ENCODE data around the gene CLDN15. TPM values are rescaled to one million over a fixed set of nuclear protein-coding genes. Genes with fewer than 3 reads are reported as not detected.
"Not testable (repeated sequence)": the region's sequence is repeated elsewhere in the genome, so short reads cannot be mapped to it uniquely, and the experiment has no call there.

The CLDN15 gene
- total RNA-seq, 2 experiments from 2014 or later: 12.6 to 15.2 TPM

- peaks cover 4% of the 10 kb centered on the region for H3K36me3 Mint-ChIP-seq (ENCODE audit: low read depth)
- H3K27me3 Mint-ChIP-seq: peaks cover 40% of the 10 kb centered on the region
- Histone ChIP-seq H3K27ac (ENCODE audit: low read depth in 1 of 2, low read length in 2 of 2) (no peak overlapping the region), H3K4me1 (ENCODE audit: insufficient read depth, low read length) (peaks cover 37% of the 10 kb centered on the region), H3K36me3 (ENCODE audit: insufficient read depth, low read length) (no peaks in the 10 kb centered on the region), H3K27me3 (ENCODE audit: control insufficient read depth in 1 of 2, insufficient read depth in 2 of 2, low read length in 2 of 2) (peaks cover 18 to 24% of the 10 kb centered on the region in 2 experiments), H3K4me3 (ENCODE audit: low read length) (no peak overlapping the region), H3K9me3 (ENCODE audit: control insufficient read depth in 1 of 2, insufficient read depth in 1 of 2, low read length in 2 of 2) (peaks cover 0 to 13% of the 10 kb centered on the region in 2 experiments)
- no peak overlapping the region for H3K27ac Mint-ChIP-seq
- intact Hi-C loops (cut with DNase I, micrococcal nuclease): no loop called here
- ATAC-seq (ENCODE audit: poor library complexity) (no peak), DNase-seq (no peak)
- no peak for TF ChIP-seq CTCF (IDR thresholded peaks at IDR 0.05)
- peaks cover 15% of the 10 kb centered on the region for H3K4me1 Mint-ChIP-seq (ENCODE audit: low read depth)
- H3K9me3 Mint-ChIP-seq: no peaks in the 10 kb centered on the region
- H3K4me3 Mint-ChIP-seq: no peak overlapping the region
- POLR2A ChIA-PET: no interaction called here
- CTCF ChIA-PET: no interaction called here
Observed at GRCh38 chr7:101200504-101200861, 37.1 kb downstream of the CLDN15 start.

GRCh38 chr7:101199522-101199921, 38.1 kb downstream of the CLDN15 start:
- not testable (repeated sequence) for H3K36me3 Mint-ChIP-seq (ENCODE audit: low read depth)
- CTCF ChIA-PET: interaction anchor here (0.6 kb wide), 1 partner anchor 30 kb away, joined by 3 read pairs; no protein-coding TSS in a partner anchor

DNA sequence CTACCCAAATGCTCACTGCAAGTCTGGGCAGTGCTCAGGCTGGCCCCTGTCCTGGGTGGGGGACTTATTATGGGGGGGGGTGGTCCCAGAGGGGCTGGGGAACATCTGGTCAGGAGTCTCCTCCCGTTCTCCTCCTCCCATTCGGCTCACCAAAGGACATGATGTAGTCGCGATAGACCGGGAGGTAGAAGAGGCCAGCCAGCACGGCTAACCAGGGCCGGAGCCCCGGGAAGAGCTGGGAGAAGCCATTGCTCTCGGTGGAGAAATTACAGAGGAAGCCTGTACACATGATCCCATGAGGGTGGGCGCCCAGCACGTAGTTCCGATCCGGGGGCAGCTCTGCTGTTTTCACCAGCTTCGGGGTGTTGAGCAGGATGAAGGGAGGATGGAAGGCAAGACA, 39.1 kb downstream of the CLDN15 start:
- peaks cover 0 to 13% of the 10 kb centered on the region in 2 experiments for H3K9me3 ChIP-seq (ENCODE audit: control insufficient read depth in 1 of 2, insufficient read depth in 1 of 2, low read length in 2 of 2)
- peaks cover 21% of the 10 kb centered on the region for H3K4me1 ChIP-seq (ENCODE audit: insufficient read depth, low read length)
- no peaks in the 10 kb centered on the region for H3K9me3 Mint-ChIP-seq
- no peaks in the 10 kb centered on the region for H3K36me3 ChIP-seq (ENCODE audit: insufficient read depth, low read length)
- intact Hi-C loops (cut with DNase I, micrococcal nuclease): no loop called here
- H3K27ac Mint-ChIP-seq: no peak overlapping the region
- no peak overlapping the region for H3K4me3 Mint-ChIP-seq
- DNase-seq: no peak
- peaks cover 18 to 24% of the 10 kb centered on the region in 2 experiments for H3K27me3 ChIP-seq (ENCODE audit: control insufficient read depth in 1 of 2, insufficient read depth in 2 of 2, low read length in 2 of 2)
- no peaks in the 10 kb centered on the region for H3K36me3 Mint-ChIP-seq (ENCODE audit: low read depth)
- CTCF ChIA-PET: no interaction called here
- POLR2A ChIA-PET: no interaction called here
- H3K27me3 Mint-ChIP-seq: peaks cover 36% of the 10 kb centered on the region
- H3K27ac ChIP-seq (ENCODE audit: low read depth in 1 of 2, low read length in 2 of 2): no peak overlapping the region
- H3K4me3 ChIP-seq (ENCODE audit: low read length): no peak overlapping the region
- H3K4me1 Mint-ChIP-seq (ENCODE audit: low read depth): peaks cover 6% of the 10 kb centered on the region
- ATAC-seq (ENCODE audit: poor library complexity): no peak
- no peak for TF ChIP-seq CTCF (IDR thresholded peaks at IDR 0.05)

More at GRCh38 chr7:101199522-101199921, 38.1 kb downstream of the CLDN15 start:
- H3K27ac ChIP-seq (ENCODE audit: low read depth in 1 of 2, low read length in 2 of 2); intact Hi-C loops (cut with DNase I, micrococcal nuclease); H3K27ac Mint-ChIP-seq; POLR2A ChIA-PET; DNase-seq; H3K4me3 ChIP-seq (ENCODE audit: low read length); ATAC-seq (ENCODE audit: poor library complexity); H3K9me3 Mint-ChIP-seq; H3K4me3 Mint-ChIP-seq; H3K36me3 ChIP-seq (ENCODE audit: insufficient read depth, low read length): not testable (repeated sequence)
- Histone ChIP-seq H3K27me3 (ENCODE audit: control insufficient read depth in 1 of 2, insufficient read depth in 2 of 2, low read length in 2 of 2) (peaks cover 18 to 24% of the 10 kb centered on the region in 2 experiments), H3K4me1 (ENCODE audit: insufficient read depth, low read length) (peaks cover 31% of the 10 kb centered on the region), H3K9me3 (ENCODE audit: control insufficient read depth in 1 of 2, insufficient read depth in 1 of 2, low read length in 2 of 2) (peaks cover 0 to 13% of the 10 kb centered on the region in 2 experiments)
- Mint-ChIP-seq H3K4me1 (ENCODE audit: low read depth) (peaks cover 15% of the 10 kb centered on the region), H3K27me3 (peaks cover 44% of the 10 kb centered on the region)

DNA sequence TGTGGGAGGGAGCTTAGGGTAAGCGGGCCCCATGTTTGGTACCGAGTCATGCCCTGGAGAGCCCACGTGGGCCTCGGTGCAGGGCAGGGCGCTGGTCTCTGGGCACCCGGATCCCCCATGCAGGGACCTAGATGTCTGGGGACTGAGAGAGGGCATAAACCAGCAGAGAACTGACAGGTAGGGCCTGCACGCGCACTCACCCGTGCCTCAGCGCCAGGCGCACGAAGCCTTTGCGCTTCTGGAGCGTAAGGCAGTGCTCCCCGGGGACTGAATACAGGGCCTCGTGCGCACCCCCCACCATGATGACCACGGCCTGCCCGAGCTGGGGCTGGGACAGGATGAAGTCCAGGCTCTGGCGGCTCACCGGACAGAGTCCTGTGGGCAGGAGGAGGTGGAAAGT, 39.6 kb downstream of the CLDN15 start:
- no peak for DNase-seq
- TF ChIP-seq CTCF (IDR thresholded peaks at IDR 0.05): no peak
- ChIA-PET POLR2A (no interaction called here), CTCF (no interaction called here)
- intact Hi-C loops (cut with DNase I, micrococcal nuclease): no loop called here
- no peaks in the 10 kb centered on the region for H3K9me3 Mint-ChIP-seq
- peaks cover 34% of the 10 kb centered on the region for H3K27me3 Mint-ChIP-seq
- Histone ChIP-seq H3K27me3 (ENCODE audit: control insufficient read depth in 1 of 2, insufficient read depth in 2 of 2, low read length in 2 of 2) (peaks cover 18 to 24% of the 10 kb centered on the region in 2 experiments), H3K4me1 (ENCODE audit: insufficient read depth, low read length) (peaks cover 17% of the 10 kb centered on the region), H3K27ac (ENCODE audit: low read depth in 1 of 2, low read length in 2 of 2) (no peak overlapping the region), H3K9me3 (ENCODE audit: control insufficient read depth in 1 of 2, insufficient read depth in 1 of 2, low read length in 2 of 2) (peaks cover 0 to 13% of the 10 kb centered on the region in 2 experiments), H3K36me3 (ENCODE audit: insufficient read depth, low read length) (no peaks in the 10 kb centered on the region), H3K4me3 (ENCODE audit: low read length) (no peak overlapping the region)
- no peaks in the 10 kb centered on the region for H3K36me3 Mint-ChIP-seq (ENCODE audit: low read depth)
- no peak overlapping the region for H3K4me3 Mint-ChIP-seq
- H3K27ac Mint-ChIP-seq: no peak overlapping the region
- peaks cover 6% of the 10 kb centered on the region for H3K4me1 Mint-ChIP-seq (ENCODE audit: low read depth)
- ATAC-seq (ENCODE audit: poor library complexity): no peak

Measured in CD4-positive, alpha-beta T cell (primary cell).